ENCODE measurements around the gene LILRB4. TPM values are rescaled to one million over a fixed set of nuclear protein-coding genes. Genes with fewer than 3 reads are reported as not detected.
A peak's percentile ranks its signal among the peaks of the same experiment; 100 is the strongest.

LILRB4 gene
- total and polyA plus RNA-seq, 10 donors, result 11.2 to 40.3 (median 24.8) TPM

DNA sequence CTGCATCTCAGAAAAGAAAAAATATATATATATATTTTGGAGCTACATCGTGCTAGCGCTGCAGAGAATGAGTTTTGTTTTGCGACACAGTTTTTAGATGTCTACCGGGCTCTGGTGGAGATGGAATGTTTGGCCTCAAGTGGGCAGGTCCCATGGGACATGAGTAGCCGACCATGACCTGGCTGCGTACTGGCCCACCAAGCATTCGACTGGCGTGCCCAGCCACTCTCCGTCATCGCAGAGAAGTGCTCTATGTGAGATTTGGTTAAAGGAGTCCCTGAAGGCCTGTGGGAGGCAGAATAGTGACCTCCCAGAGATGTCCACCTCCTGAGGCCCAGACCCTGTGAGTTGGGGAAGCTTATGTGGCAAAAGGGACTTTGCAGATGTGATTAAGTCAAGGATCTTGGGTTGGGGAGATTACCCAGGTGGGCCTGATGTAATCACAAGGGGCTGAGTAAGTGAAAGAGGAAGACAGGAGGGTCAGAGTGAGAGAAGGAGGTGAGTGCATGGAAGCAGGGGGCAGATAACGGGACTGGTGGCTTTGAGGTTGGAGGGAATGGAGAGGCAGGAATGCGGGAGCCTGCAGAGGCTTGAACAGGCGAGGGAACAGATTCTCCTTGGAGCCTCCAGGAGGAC, 821 bp upstream of the LILRB4 start:
- H3K27me3 ChIP-seq (replicated peaks in 1 of 7), result peaks cover 0 to 53% (median 7%) of the 10 kb centered on the region in 7 donors
- no peak for DNase-seq
- intact Hi-C loops (cut with DNase I; ENCODE audit: low total_unique reads), result no loop called here
- peaks cover 0 to 44% (median 22%) of the 10 kb centered on the region in 6 donors for H3K4me1 ChIP-seq
- H3K27ac ChIP-seq, result peak overlapping the region in 2 of 8 donors; percentile 62 to 66
- no peak for TF ChIP-seq POLR2A (IDR thresholded peaks at IDR 0.05)
- no peak for TF ChIP-seq POLR2AphosphoS5 (IDR thresholded peaks at IDR 0.05)
- TF ChIP-seq, protein P1, sequence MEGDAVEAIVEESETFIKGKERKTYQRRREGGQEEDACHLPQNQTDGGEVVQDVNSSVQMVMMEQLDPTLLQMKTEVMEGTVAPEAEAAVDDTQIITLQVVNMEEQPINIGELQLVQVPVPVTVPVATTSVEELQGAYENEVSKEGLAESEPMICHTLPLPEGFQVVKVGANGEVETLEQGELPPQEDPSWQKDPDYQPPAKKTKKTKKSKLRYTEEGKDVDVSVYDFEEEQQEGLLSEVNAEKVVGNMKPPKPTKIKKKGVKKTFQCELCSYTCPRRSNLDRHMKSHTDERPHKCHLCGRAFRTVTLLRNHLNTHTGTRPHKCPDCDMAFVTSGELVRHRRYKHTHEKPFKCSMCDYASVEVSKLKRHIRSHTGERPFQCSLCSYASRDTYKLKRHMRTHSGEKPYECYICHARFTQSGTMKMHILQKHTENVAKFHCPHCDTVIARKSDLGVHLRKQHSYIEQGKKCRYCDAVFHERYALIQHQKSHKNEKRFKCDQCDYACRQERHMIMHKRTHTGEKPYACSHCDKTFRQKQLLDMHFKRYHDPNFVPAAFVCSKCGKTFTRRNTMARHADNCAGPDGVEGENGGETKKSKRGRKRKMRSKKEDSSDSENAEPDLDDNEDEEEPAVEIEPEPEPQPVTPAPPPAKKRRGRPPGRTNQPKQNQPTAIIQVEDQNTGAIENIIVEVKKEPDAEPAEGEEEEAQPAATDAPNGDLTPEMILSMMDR (IDR thresholded peaks at IDR 0.05 in 8 of 11, conservative IDR thresholded peaks at IDR 0.05 in 3 of 11), result no peak
- WGBS, 5 donors, result 63 to 82% (median 76%) methylated on average over 13 of the region's 13 CpGs
- no peak overlapping the region for H3K4me3 ChIP-seq
- H3K9me3 ChIP-seq, result peaks cover 0 to 2% (median 0%) of the 10 kb centered on the region in 8 donors
- peaks cover 0 to 10% (median 0%) of the 10 kb centered on the region in 6 donors for H3K36me3 ChIP-seq

DNA sequence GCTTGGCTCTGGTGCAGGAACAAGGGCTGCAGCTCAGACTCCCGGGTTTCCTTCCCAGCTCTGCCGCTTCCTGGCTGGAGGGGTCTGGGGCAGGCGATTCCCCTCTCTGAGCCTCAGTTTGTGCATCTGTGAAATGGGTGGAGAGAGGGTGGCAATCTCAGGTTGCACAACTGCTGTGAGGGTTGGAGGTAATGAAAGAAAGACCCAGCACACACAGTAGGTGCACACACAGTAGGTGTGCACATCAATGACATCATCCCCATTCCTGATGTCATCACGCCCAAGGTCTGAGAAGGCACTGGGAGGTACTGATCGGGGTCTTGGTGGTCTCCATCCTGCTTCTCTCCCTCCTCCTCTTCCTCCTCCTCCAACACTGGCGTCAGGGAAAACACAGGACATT, 2.7 kb downstream of the LILRB4 start:
- DNase-seq, result no peak
- Histone ChIP-seq H3K27me3 (replicated peaks in 1 of 7) (peaks cover 0 to 53% (median 7%) of the 10 kb centered on the region in 7 donors), H3K4me1 (peaks cover 0 to 42% (median 21%) of the 10 kb centered on the region in 6 donors), H3K36me3 (peaks cover 0 to 19% (median 0%) of the 10 kb centered on the region in 6 donors), H3K9me3 (peaks cover 0 to 28% (median 18%) of the 10 kb centered on the region in 8 donors), H3K4me3 (no peak overlapping the region), H3K27ac (no peak overlapping the region)
- TF ChIP-seq POLR2AphosphoS5 (IDR thresholded peaks at IDR 0.05) (no peak), POLR2A (IDR thresholded peaks at IDR 0.05) (no peak)
- TF ChIP-seq, protein P1 (IDR thresholded peaks at IDR 0.05 in 8 of 11, conservative IDR thresholded peaks at IDR 0.05 in 3 of 11), result no peak
- intact Hi-C loops (cut with DNase I; ENCODE audit: low total_unique reads), result no loop called here
- 79 to 91% (median 82%) methylated on average over 6 of the region's 6 CpGs for WGBS, 5 donors

DNA sequence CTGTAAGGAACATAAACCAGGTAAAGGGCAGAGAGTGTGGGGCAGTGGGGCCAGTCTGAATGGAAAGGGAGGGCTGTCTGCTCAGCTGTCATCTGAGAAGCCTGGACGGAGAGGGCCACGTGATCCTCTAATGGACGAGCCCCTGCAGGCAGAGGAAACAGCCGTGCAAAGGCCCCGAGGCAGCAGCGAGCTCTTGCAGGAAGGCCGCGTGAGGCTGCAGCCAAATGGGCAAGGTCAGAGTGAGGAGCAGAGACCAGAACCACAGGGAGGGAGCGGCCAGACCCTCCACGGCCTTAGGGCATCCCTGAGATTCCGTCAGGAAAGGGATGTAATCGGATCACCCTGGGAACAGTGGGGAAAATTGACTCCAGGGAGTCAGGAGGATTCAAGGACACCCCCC, 4.4 kb downstream of the LILRB4 start:
- intact Hi-C loops (cut with DNase I; ENCODE audit: low total_unique reads), result no loop called here
- no peak overlapping the region for H3K27ac ChIP-seq
- H3K27me3 ChIP-seq (replicated peaks in 1 of 7), result peaks cover 0 to 57% (median 9%) of the 10 kb centered on the region in 7 donors
- no peak overlapping the region for H3K4me3 ChIP-seq
- TF ChIP-seq POLR2AphosphoS5 (IDR thresholded peaks at IDR 0.05) (no peak), POLR2A (IDR thresholded peaks at IDR 0.05) (no peak)
- TF ChIP-seq, protein P1 (IDR thresholded peaks at IDR 0.05 in 8 of 11, conservative IDR thresholded peaks at IDR 0.05 in 3 of 11), result no peak
- WGBS, 5 donors, result 68 to 87% (median 85%) methylated on average over 12 of the region's 12 CpGs
- H3K4me1 ChIP-seq, result peaks cover 0 to 33% (median 7%) of the 10 kb centered on the region in 6 donors
- H3K36me3 ChIP-seq, result peaks cover 0 to 19% (median 0%) of the 10 kb centered on the region in 6 donors
- H3K9me3 ChIP-seq, result peaks cover 0 to 28% (median 18%) of the 10 kb centered on the region in 8 donors
- no peak for DNase-seq

DNA sequence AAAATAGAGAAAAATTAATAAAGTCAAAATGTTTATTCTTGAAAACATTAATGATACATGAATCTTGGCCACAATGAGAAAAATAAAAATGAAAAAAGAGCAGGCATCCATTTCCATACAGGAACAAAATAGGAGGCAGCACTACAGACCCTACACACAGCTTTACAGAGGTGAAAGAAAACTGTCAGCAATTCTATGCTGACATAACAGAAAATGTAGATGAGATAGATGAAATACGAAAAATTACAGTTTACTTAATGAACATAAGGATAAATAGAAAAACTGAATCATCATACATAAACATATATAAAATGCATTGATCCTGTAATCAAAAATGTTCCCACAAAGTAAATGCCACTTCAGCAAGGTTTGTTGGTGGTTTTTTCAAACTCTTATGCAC, 5.6 kb downstream of the LILRB4 start:
- peaks cover 0 to 29% (median 0%) of the 10 kb centered on the region in 6 donors for H3K4me1 ChIP-seq
- peaks cover 0 to 19% (median 0%) of the 10 kb centered on the region in 6 donors for H3K36me3 ChIP-seq
- DNase-seq, result no peak
- peaks cover 0 to 28% (median 18%) of the 10 kb centered on the region in 8 donors for H3K9me3 ChIP-seq
- H3K27ac ChIP-seq, result no peak overlapping the region
- intact Hi-C loops (cut with DNase I; ENCODE audit: low total_unique reads), result no loop called here
- H3K27me3 ChIP-seq (replicated peaks in 1 of 7), result peaks cover 0 to 49% (median 9%) of the 10 kb centered on the region in 7 donors
- H3K4me3 ChIP-seq, result no peak overlapping the region
- no peak for TF ChIP-seq POLR2AphosphoS5 (IDR thresholded peaks at IDR 0.05)
- TF ChIP-seq, protein P1 (IDR thresholded peaks at IDR 0.05 in 8 of 11, conservative IDR thresholded peaks at IDR 0.05 in 3 of 11), result no peak
- no peak for TF ChIP-seq POLR2A (IDR thresholded peaks at IDR 0.05)
- 58 to 87% (median 83%) methylated on average over 1 of the region's 1 CpG for WGBS, 5 donors

Data from spleen (tissue), 11 donors.